GM18861 (cell line): ENCODE data around the gene P2RX4.
"Not testable (repeated sequence)": the region's sequence is repeated elsewhere in the genome, so short reads cannot be mapped to it uniquely, and the experiment has no call there.

Source experiments
- ATAC-seq: cut with Tn5 transposase; IDR thresholded peaks from one replicate; pipeline ENCODE4 v1.9.1; 2021; ENCODE audit not compliant: unreplicated experiment

P2RX4 gene

DNA sequence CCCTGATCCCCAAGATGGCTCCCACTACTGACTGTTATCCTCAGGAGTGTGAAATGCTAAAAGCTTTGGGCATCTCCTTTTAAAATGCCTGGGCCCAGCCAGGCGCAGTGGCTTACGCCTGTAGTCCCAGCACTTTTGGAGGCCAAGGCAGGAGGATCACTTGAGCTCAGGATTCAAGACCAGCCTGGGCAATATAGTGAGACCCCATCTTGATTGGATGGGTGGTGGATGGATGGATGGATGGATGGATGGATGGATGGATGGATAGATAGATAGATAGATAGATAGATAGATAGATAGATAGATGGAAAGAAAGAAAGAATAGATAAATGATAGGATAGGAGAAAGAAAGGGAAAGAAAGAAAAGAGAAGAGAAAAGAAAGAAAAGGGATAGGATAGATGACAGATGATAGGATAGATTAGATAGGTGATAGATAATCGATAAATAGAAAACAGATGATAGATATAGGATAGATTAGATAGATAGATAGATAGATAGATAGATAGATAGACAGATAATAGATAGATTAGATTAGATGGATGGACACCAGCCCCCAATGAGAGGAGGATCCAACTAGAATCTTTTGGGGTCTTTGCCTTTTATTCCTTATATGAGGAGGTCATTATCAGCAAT, 9.5 kb downstream of the P2RX4 start:
- ATAC-seq: no peak

DNA sequence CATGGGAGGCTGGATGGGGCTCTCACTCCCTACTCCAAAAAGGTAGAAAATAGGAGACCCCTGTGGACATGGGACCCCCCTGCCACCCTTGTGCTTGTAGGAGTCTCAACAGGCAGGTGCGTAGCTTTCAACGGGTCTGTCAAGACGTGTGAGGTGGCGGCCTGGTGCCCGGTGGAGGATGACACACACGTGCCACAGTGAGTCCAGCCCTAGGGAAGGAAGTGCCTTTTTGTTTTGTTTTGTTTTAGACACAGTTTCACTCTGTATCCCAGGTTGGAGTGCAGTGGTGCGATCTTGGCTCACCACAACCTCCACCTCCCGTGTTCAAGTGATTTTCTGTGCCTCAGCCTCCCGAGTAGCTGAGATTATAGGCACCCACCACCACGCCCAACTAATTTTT, 12.9 kb downstream of the P2RX4 start:
- ATAC-seq: no peak

GRCh38 chr12:121223292-121224285, 13.7 kb downstream of the P2RX4 start:
- ATAC-seq: no peak

GRCh38 chr12:121224591-121224990, 14.7 kb downstream of the P2RX4 start:
- no peak for ATAC-seq

DNA sequence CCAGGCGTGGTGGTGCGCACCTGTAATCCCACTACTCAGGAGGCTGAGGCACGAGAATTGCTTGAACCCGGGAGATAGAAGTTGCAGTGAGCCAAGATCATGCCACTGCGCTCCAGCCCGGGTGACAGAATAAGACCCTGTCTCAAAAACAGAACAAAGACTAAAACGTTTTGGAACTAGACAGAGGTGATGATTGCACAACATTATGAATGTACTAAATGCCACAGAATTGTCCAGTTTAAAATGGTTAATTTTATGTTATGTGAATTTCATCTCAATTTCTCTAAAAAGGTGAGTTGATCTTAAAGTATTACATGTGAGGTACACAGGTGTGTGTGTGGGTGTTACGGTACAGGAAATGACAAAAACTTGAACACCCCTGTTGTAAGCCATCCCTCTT, 16.5 kb downstream of the P2RX4 start:
- ATAC-seq: no peak

GRCh38 chr12:121226871-121227270, 16.9 kb downstream of the P2RX4 start:
- not testable (repeated sequence) for ATAC-seq

GRCh38 chr12:121227294-121227693, 17.4 kb downstream of the P2RX4 start:
- ATAC-seq: peak; percentile 78

GRCh38 chr12:121228919-121229665, 19.2 kb downstream of the P2RX4 start:
- no peak for ATAC-seq

- ATAC-seq: not testable (repeated sequence)
Measured at GRCh38 chr12:121229826-121230537, 20.1 kb downstream of the P2RX4 start.

DNA sequence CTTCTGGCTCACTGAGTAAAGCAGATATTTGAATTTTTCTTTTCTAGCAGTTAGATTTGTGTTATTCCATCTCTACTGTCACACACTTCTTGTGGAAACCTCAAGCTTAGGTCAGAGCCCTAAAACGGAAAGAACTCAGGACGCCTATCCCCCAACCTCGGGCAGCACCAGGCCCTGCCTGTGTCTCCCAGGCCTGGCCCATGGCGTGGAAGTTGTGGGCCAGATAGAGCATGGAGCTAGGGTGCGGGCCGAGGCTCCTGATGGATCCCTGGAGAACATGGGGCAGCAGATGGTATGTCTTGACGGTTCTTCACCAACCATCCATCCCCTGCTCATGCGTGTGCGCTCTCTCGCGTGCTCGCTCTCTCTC, 20.6 kb downstream of the P2RX4 start:
- no peak for ATAC-seq

DNA sequence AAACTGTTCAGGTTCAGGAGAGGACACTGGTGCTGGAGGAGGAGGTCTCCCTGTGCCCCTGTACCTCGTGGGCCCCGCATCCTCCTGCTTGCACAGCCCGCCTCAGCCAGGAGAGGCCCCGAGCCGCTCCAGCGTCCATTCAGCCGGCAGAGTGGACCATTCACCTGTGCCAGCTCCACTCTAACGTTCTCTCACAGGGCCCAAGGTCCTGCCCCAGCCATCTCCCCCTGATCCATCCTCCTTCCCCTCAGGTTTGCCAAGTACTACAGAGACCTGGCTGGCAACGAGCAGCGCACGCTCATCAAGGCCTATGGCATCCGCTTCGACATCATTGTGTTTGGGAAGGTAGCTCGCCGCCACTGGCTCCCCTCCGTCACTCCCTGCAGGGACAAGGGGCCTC, 22.2 kb downstream of the P2RX4 start:
- no peak for ATAC-seq

- ATAC-seq: no peak
Measured at GRCh38 chr12:121232977-121233627, 23.2 kb downstream of the P2RX4 start.

GRCh38 chr12:121233628-121234020, 23.7 kb downstream of the P2RX4 start:
- no peak for ATAC-seq

- ATAC-seq: no peak
Measured at GRCh38 chr12:121236776-121237175, 26.8 kb downstream of the P2RX4 start.

DNA sequence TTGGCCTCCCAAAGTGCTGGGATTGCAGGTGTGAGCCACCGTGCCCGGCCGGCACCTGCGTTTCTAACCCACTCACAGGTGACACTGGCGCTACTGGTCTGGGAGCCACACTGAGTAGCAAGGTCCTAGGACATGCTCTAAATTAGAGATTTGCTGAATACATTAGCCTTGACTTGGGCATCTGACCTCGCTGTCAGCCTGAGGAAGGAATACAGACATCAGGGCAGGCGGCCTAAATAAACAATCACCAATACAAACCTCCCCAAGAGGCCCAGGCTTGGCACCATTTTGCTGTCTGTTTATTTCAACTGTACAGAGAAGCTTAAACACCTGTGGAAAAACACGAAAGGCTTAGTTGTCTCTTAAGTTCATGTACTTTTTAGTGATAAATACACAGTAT, 27.5 kb downstream of the P2RX4 start:
- ATAC-seq: no peak

- no peak for ATAC-seq
Measured at GRCh38 chr12:121238086-121238485, 28.2 kb downstream of the P2RX4 start.

GRCh38 chr12:121238604-121239350, 28.8 kb downstream of the P2RX4 start:
- no peak for ATAC-seq

GRCh38 chr12:121239351-121240061, 29.6 kb downstream of the P2RX4 start:
- ATAC-seq: no peak

DNA sequence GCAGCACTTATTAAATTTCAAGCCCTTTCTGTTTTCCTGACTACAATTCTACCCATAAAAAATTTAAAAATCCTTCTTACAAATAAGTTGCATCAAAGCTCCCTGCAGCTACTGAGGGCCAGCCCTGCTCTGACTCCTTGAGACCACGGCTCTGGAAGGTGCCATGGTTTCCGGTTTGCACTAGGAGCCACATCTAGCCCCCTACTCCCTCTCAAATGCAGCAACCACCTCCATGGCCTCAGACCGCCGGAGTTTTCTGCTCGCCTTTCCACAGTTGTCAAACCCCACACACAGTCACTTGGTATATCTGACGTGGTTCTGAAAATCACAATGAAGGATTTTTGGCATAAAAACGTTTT, 30.1 kb downstream of the P2RX4 start:
- ATAC-seq: no peak
